RPMI7951 (cell line): ENCODE measurements around the gene PPARA. TPM values are rescaled to one million over a fixed set of nuclear protein-coding genes. Genes with fewer than 3 reads are reported as not detected.

Source experiments
- DNase-seq: peaks from one replicate; pipeline ENCODE4 v3.0.0-alpha.2; 2012; ENCODE audit warnings: low read depth
- total RNA-seq: library from RNA; depleted of rRNA; stranded (reverse); fragments of >200 nt; shearing (Covaris generic); gene quantifications from 2 replicates; pipeline ENCODE4 v1.2.3, GENCODE V29; 2014; rRNA removed

The PPARA gene
- total RNA-seq, 1 experiment from 2014 or later, result 16.7 TPM

- no peak for DNase-seq
Measured at GRCh38 chr22:46290843-46291785, 140.8 kb downstream of the PPARA start.

DNA sequence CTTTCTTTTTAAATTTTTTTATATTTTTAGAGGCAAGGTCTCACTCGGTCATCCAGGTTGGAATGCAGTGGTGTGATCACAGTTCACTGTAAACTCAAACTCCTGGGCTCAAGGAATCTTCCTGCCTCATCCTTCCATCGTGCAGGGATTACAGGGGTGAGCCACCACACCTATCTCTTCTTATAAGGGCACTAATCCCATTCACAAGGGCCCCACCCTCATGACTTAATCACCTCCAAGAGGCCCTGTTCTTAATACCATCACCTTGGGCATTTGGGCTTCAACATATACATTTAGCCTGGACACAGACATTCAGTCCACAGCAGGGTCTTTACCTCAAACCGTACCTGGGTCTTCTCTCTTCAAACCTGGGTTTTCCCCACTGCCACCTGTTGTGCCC, 141.8 kb downstream of the PPARA start:
- no peak for DNase-seq

- DNase-seq, result no peak
Measured at GRCh38 chr22:46292732-46293131, 142.4 kb downstream of the PPARA start.

Other genes starting within 250 kb of the PPARA start
- 17.3 and 21.3 TPM in 2 replicates for gene WNT7B, start 173.4 kb upstream of the PPARA start, total RNA-seq
- 2.4 and 5.3 TPM in 2 replicates for gene CDPF1, start 99.8 kb downstream of the PPARA start, total RNA-seq
- gene PKDREJ, start 112.8 kb downstream of the PPARA start, total RNA-seq, result under 0.01 TPM in 1 of 2 replicates, not detected in the other
- 30.3 and 34.4 TPM in 2 replicates for gene TTC38, start 117.5 kb downstream of the PPARA start, total RNA-seq
- gene GTSE1, start 146.3 kb downstream of the PPARA start, total RNA-seq, result 21.5 and 23.2 TPM in 2 replicates
- 30.3 and 32.3 TPM in 2 replicates for gene TRMU, start 185.2 kb downstream of the PPARA start, total RNA-seq